Hair follicular keratinocyte (primary cell): ENCODE results near the gene HRK. TPM values are rescaled to one million over a fixed set of nuclear protein-coding genes. Genes with fewer than 3 reads are reported as not detected.

Experiments
- total RNA-seq: library from RNA; depleted of rRNA; stranded (reverse); fragments of >200 nt; gene quantifications from 2 replicates; pipeline ENCODE4 v1.2.3, GENCODE V29; 2015

Gene HRK
- not detected in 2 replicates for total RNA-seq

GRCh38 chr12:116881325-116881876 is at the start of gene HRK:
Gene HRK, minus strand, starts transcription at chr12:116881441. Its CDS starts 134 bp downstream, at chr12:116881307.

DNA sequence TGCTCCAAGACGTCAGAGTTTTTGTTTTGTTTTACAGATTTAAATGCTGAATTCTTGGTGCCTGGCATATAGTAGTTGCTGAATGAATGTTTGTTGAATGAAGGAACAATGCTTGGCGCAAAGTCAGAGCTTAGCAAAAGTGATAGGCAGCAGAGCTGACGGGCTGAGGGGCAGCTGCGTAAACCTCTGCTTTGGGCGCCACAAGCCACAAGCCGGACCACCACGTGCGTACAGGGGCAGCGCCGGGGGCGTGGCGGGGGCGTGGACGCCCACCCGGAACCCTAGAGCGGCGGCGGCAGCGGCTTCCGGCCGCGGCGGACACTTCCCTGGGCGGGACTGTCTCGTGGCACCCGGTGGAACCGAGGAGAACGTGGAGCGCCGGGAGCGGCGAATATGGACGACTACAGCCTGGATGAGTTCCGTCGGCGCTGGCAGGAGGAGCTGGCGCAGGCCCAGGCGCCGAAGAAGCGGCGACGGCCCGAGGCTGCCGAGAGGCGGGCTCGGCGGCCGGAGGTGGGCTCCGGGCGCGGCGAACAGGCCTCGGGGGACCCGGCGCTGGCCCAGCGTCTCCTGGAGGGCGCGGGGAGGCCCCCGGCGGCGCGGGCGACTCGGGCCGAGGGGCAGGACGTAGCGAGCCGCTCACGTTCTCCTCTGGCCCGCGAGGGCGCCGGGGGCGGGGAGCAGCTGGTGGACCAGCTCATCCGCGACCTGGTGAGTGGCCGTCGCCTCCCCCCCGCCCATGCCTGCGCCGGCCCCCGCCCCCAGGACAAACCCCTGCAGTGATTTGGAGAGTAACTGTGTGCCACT is 29.6 kb upstream of the HRK start, which contains the start of gene FBXW8:
TSS of gene FBXW8 (plus strand) at position 306 of the 807 bp plus-strand sequence. CDS start at position 394, 88 bp downstream.

Other genes with a start within 250 kb of the HRK start
- gene SPRING1, start 143.4 kb downstream of the HRK start, total RNA-seq, result 25.9 and 27.6 TPM in 2 replicates
- gene RNFT2, start 143.1 kb downstream of the HRK start, total RNA-seq, result 0.31 and 0.34 TPM in 2 replicates
- 6.6 and 13.1 TPM in 2 replicates for gene FBXW8, start 29.5 kb upstream of the HRK start, total RNA-seq
- gene TESC, start 218.0 kb upstream of the HRK start, total RNA-seq, result not detected in 2 replicates